K562 (cell line): Measurements from ENCODE around the gene ADARB2.

Source experiments
- KDM1A ChIP-seq, 2 experiments: fragments of 450-650 bp; IDR thresholded peaks; 2 replicates each; pipeline ENCODE4 v1.6.1; 2016; ENCODE audit warnings: mild to moderate bottlenecking in 2 of 2
- ZNF696 ChIP-seq: fragments of 250-450 bp; sonication (Bioruptor Pico); conservative IDR thresholded peaks from 2 replicates; pipeline ENCODE4 v1.4.0; 2020; ENCODE audit warnings: mild to moderate bottlenecking, moderate library complexity

DNA sequence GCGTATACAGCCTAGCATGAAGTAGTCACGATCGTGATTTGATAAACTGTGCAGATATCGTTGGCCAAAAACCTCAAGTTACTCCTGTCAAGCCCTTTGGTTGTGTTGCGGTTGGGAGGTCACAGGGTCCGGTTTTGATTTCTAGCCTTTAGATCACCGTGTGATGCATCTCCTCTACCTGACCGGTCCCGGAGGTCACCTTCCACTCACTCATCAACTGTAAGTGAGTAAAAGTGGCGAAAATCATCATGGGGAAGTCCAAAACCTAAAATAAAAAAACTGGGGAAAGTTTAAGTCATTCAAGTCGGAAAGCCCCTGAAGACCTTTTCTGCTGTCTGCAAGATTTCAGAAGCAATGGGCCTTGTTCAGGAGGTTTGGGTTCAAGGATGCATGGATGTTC lies 62.8 kb downstream of the ADARB2 start:
- TF ChIP-seq KDM1A (IDR thresholded peaks at IDR 0.05) (no peak), ZNF696 (no peak)
